Measurements from ENCODE around the gene SYNPR.

SYNPR gene

DNA sequence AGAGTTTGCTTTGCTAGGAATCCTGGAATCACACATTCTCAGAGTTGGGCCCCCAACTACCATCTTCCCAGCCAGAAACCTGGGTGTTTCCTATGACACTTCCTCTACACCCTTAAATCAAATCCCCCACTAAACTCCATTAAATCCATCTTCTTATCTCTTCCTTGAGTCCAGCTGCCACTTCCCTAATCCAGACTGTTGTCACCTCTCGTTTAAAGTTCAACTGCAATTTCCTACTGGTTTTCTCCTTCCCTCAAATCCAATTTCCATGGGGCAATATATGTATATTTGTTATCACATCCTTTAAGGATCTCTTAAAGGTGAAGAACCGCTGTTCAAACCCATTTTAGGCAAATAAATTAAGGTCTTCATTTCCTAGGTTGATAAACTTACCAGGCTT lies 300.8 kb downstream of the SYNPR start:
- no peaks in the 10 kb centered on the region for H3K9me3 ChIP-seq
- no peaks in the 10 kb centered on the region for H3K4me1 ChIP-seq
- DNase-seq (ENCODE audit: low spot score in 2 of 2) = no peak
- in situ Hi-C loops (cut with MboI; ENCODE audit: low sequenced_read_pairs) = no loop called here
- no peaks in the 10 kb centered on the region for H3K27me3 ChIP-seq (ENCODE audit: low read depth)
- no peaks in the 10 kb centered on the region for H3K36me3 ChIP-seq (replicated peaks)
- H3K4me3 ChIP-seq = no peak overlapping the region

DNA sequence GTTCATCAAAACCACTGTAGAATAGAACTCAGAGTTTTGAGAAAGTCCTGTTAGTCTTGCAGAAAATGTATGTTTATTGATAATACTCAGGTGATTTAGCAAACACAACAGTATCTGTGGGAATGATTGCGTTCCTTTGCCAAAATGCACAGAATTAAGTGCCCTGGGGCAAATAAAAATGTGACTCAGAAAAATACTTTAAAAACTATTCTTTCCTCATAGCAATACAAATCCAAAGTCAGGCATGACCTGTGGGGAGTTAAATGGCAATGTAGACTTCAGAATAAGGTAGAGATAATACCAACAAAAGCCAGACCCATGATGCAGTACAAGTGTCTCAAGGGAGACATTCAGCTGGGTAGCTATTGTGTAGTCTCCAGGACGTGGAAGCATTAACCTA lies 302.0 kb downstream of the SYNPR start:
- Histone ChIP-seq H3K4me1 (no peaks in the 10 kb centered on the region), H3K27me3 (ENCODE audit: low read depth) (no peaks in the 10 kb centered on the region), H3K4me3 (no peak overlapping the region), H3K36me3 (replicated peaks) (no peaks in the 10 kb centered on the region), H3K9me3 (no peaks in the 10 kb centered on the region)
- DNase-seq (ENCODE audit: low spot score in 2 of 2) = no peak
- in situ Hi-C loops (cut with MboI; ENCODE audit: low sequenced_read_pairs) = no loop called here

DNA sequence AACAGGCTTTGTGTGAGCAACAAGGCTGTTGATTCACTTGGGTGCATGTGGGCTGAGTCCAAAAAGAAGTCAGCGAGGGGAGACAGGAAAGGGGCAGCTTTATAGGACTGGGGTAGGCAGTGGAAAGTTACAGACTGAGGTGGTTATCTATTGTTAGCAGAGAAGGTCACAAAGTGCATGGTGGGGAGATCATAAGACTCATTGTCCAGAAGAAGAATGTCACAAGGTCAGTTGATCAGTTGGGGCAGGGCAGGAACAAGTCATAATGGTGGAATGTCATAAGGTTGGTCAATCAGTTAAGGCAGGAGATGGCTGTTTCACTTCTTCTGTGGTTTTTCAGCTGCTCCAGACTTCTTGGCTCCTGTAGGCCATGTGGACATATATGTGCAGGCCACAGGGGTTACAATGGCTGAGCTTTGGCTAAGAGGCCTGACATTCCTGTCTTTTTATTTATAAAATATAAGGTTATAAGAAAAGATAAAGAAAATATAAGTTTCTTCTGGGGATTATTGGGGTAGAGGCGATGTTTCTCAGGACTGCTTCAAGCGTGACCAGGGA lies 304.9 kb downstream of the SYNPR start:
- Histone ChIP-seq H3K9me3 (no peaks in the 10 kb centered on the region), H3K4me3 (no peak overlapping the region), H3K4me1 (no peaks in the 10 kb centered on the region), H3K27me3 (ENCODE audit: low read depth) (no peaks in the 10 kb centered on the region), H3K36me3 (replicated peaks) (no peaks in the 10 kb centered on the region)
- no peak for DNase-seq (ENCODE audit: low spot score in 2 of 2)
- in situ Hi-C loops (cut with MboI; ENCODE audit: low sequenced_read_pairs) = no loop called here

DNA sequence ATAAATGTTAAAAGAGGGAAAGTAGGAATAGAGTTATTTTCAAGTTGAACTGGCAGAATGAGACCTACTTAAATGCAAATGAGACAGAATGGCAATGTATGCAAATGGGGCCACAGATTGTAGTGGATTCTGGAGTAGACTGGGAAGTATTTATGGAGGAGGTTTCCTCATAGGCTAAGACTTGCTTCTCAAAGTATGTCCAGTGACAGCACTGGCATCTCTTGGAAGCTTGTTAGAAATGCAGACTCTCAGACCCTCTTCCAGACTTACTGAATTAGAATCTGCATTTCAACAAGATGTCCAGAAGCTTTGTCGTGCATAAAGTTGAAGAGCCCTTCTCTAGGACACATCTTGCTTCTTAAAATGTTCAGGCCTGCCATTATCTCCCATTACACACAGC lies 306.6 kb downstream of the SYNPR start:
- H3K4me3 ChIP-seq = no peak overlapping the region

DNA sequence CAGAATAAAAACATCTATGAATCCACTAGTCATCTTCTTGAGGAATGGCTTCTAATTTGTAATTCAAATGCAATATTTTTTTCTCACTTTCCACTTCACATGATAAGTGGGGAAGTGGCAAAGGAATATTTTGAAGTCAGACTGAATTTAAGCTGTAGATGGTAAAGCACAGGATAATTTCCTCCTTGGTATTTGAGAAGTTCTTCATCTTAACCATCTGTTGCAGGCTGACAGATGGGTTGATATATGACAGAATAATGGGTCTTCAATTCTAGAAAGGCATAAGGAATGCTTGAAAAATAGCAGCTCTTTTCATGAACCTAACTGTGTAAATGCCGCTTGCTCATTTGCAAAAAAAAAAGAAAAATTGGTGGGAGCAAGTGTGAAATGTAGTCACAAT lies 307.8 kb downstream of the SYNPR start:
- no peaks in the 10 kb centered on the region for H3K27me3 ChIP-seq (ENCODE audit: low read depth)
- in situ Hi-C loops (cut with MboI; ENCODE audit: low sequenced_read_pairs) = no loop called here

More for the DNA sequence above, 306.6 kb downstream of the SYNPR start:
- Histone ChIP-seq H3K9me3 (no peaks in the 10 kb centered on the region), H3K27me3 (ENCODE audit: low read depth) (no peaks in the 10 kb centered on the region), H3K4me1 (no peaks in the 10 kb centered on the region), H3K36me3 (replicated peaks) (no peaks in the 10 kb centered on the region)
- DNase-seq (ENCODE audit: low spot score in 2 of 2) = no peak
- in situ Hi-C loops (cut with MboI; ENCODE audit: low sequenced_read_pairs) = no loop called here

DNA sequence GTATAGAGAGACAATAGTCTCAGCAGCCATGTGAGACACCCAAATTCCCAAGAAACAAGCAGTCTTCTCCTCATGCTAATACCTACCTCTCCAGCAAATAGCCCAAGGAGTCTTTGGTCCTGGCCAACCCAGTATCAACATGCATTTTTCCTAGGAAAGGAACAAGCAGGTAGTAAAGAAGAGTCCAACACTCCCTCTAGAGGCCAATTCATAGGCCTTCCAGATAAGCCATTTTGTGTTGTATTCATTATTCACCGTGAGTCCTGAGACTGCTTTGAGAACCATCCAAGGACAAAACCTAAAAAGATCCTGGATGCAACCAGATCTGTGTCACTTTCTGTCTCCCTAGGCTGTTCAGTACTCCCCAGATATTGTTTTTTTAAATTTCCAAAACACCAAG lies 310.8 kb downstream of the SYNPR start:
- no peak for DNase-seq (ENCODE audit: low spot score in 2 of 2)
- in situ Hi-C loops (cut with MboI; ENCODE audit: low sequenced_read_pairs) = no loop called here
- H3K4me3 ChIP-seq = no peak overlapping the region
- H3K27me3 ChIP-seq (ENCODE audit: low read depth) = no peaks in the 10 kb centered on the region
- no peaks in the 10 kb centered on the region for H3K9me3 ChIP-seq
- H3K4me1 ChIP-seq = no peaks in the 10 kb centered on the region
- H3K36me3 ChIP-seq (replicated peaks) = no peaks in the 10 kb centered on the region

More for the DNA sequence above, 307.8 kb downstream of the SYNPR start:
- Histone ChIP-seq H3K9me3 (no peaks in the 10 kb centered on the region), H3K4me1 (no peaks in the 10 kb centered on the region), H3K36me3 (replicated peaks) (no peaks in the 10 kb centered on the region), H3K4me3 (no peak overlapping the region)
- DNase-seq (ENCODE audit: low spot score in 2 of 2) = no peak

DNA sequence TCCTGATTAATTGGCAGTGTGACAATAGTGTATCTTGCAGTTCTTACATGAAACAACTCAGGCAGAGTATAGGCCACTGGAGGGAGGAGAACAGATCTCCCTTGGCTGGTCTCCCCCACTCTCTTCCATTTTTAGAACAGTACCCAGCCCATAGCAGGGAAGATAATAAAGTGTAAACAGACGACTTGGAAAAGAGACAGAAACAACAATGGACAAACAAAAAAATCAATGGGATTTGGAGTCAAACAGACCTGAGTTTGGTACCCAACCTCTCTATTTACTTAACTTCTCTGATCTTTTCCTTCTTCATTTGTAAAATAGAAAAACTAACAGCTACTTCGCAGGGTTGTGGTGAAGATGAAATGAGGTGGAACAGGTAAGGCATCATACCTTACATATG lies 315.7 kb downstream of the SYNPR start:
- in situ Hi-C loops (cut with MboI; ENCODE audit: low sequenced_read_pairs) = no loop called here
- Histone ChIP-seq H3K4me3 (no peak overlapping the region), H3K36me3 (replicated peaks) (no peaks in the 10 kb centered on the region), H3K27me3 (ENCODE audit: low read depth) (no peaks in the 10 kb centered on the region), H3K9me3 (no peaks in the 10 kb centered on the region), H3K4me1 (no peaks in the 10 kb centered on the region)
- no peak for DNase-seq (ENCODE audit: low spot score in 2 of 2)

DNA sequence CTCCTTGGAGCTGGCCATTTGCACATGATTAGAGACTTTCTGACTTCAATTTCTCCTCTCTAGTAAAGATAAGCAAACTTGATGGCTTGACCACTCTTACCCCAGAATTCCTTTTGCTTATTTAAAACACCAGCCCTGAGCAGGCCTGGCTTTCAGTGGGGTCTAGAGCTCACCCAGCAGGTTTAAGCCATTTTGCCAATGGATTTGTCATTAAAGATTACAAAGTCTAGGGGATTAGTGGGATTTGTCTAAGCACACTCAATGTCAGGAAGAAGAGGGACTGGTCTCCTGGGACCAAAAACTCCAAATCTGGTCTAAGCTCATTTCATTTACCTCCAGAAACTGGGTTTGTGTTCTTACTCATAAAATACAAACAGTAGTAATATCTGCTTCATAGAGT lies 317.1 kb downstream of the SYNPR start:
- no peaks in the 10 kb centered on the region for H3K4me1 ChIP-seq
- DNase-seq (ENCODE audit: low spot score in 2 of 2) = no peak
- H3K27me3 ChIP-seq (ENCODE audit: low read depth) = no peaks in the 10 kb centered on the region
- no peaks in the 10 kb centered on the region for H3K36me3 ChIP-seq (replicated peaks)
- H3K9me3 ChIP-seq = no peaks in the 10 kb centered on the region
- H3K4me3 ChIP-seq = no peak overlapping the region
- in situ Hi-C loops (cut with MboI; ENCODE audit: low sequenced_read_pairs) = no loop called here

DNA sequence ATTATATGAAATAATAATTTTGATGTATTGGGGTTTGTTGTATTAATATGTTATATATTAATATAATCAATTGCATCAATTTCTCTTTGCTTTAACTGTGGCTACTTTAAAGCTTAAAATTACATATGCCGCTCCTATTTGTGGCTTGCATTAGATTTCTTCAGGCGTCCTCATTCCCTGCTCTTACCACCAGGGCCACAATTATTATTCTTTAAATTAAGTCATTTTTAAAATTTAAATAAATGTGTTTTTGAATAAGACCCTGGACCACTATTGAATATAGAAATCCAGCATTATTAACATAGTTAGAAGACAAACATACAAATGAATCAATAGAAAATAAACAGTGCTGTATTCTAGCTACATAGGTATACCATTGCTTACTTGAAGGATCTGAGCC lies 318.9 kb downstream of the SYNPR start:
- in situ Hi-C loops (cut with MboI; ENCODE audit: low sequenced_read_pairs) = no loop called here

DNA sequence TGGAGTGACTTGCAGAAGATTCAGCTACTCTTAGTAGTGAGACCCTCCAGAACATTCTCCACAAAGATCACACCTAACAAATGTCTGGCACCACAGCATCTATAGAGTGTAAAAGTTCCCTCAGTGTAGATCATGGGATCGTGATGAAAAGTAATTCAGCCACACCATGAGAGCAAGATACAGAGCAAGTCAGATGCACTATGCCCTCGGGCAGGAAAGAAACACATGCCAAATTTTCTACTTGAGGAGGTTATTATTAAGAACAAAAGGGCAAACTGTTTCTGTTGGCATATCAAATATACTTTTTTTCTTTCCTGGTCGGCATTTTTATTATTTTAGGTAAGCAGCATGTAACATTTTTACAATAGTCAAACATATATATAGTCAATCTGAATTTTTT lies 329.6 kb downstream of the SYNPR start:
- Histone ChIP-seq H3K36me3 (replicated peaks) (no peaks in the 10 kb centered on the region), H3K4me3 (no peak overlapping the region), H3K4me1 (no peaks in the 10 kb centered on the region), H3K27me3 (ENCODE audit: low read depth) (no peaks in the 10 kb centered on the region), H3K9me3 (no peaks in the 10 kb centered on the region)
- in situ Hi-C loops (cut with MboI; ENCODE audit: low sequenced_read_pairs) = no loop called here
- DNase-seq (ENCODE audit: low spot score in 2 of 2) = no peak

More for the DNA sequence above, 318.9 kb downstream of the SYNPR start:
- DNase-seq (ENCODE audit: low spot score in 2 of 2) = no peak
- no peaks in the 10 kb centered on the region for H3K4me1 ChIP-seq
- no peaks in the 10 kb centered on the region for H3K36me3 ChIP-seq (replicated peaks)
- no peak overlapping the region for H3K4me3 ChIP-seq
- H3K27me3 ChIP-seq (ENCODE audit: low read depth) = no peaks in the 10 kb centered on the region
- H3K9me3 ChIP-seq = no peaks in the 10 kb centered on the region

DNA sequence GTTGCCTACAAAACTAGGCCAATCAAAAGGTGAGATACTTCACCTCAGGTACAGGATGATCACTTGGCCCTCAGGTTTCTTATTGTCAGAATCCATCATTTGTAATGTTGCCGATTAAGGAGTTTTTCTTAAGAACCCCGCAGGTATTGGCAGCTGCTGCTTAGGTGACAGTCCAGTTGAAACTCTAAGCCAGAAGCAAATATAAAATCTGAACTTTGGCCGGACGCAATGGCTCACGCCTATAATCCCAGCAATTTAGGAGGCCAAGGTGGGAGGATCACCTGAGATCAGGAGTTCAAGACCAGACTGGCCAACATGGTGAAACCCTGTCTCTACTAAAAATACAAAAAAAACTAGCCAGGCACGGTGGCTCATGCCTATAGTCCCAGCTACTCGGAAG lies 331.3 kb downstream of the SYNPR start:
- in situ Hi-C loops (cut with MboI; ENCODE audit: low sequenced_read_pairs) = no loop called here
- no peak for DNase-seq (ENCODE audit: low spot score in 2 of 2)
- no peak overlapping the region for H3K4me3 ChIP-seq
- H3K9me3 ChIP-seq = no peaks in the 10 kb centered on the region
- H3K36me3 ChIP-seq (replicated peaks) = no peaks in the 10 kb centered on the region
- H3K4me1 ChIP-seq = no peaks in the 10 kb centered on the region
- H3K27me3 ChIP-seq (ENCODE audit: low read depth) = no peaks in the 10 kb centered on the region

DNA sequence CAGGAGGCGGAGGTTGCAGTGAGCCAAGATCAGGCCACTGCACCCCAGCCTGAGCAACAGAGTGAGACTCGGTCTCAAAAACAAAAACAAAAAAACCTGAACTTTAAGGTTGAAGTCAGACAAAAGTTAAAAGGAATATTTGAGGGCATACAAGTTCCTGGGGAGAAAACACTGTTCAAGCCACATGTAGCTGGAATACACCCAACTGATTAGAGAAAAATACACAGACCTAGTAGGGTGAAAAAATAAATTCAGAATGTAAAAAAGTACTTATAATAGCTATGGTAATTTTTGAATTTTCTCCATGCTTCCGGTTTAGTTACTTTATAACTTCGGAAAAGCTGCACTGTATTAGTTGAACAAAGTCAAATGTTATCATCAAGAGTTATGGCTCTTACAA lies 331.7 kb downstream of the SYNPR start:
- DNase-seq (ENCODE audit: low spot score in 2 of 2) = no peak
- Histone ChIP-seq H3K4me3 (no peak overlapping the region), H3K9me3 (no peaks in the 10 kb centered on the region), H3K36me3 (replicated peaks) (no peaks in the 10 kb centered on the region), H3K27me3 (ENCODE audit: low read depth) (no peaks in the 10 kb centered on the region), H3K4me1 (no peaks in the 10 kb centered on the region)
- in situ Hi-C loops (cut with MboI; ENCODE audit: low sequenced_read_pairs) = no loop called here

DNA sequence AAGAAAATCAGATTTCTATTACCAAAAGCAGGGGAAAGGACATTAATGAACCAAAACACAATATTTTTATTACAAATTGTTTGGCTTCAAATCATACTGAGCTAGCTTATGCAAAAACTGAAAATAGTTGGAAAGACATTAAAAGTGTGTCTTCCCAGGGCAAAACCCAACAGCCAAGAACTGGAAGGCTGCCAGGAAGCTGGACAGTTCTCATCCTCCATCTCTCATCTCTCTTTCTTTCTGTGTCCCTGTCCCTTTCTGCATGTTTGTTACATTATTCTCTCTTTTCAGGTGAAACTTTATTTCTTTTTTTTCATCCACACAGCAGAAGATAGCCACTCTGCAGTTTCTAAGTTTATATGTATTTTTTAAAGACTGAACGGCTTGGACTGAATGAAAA lies 333.3 kb downstream of the SYNPR start:
- Histone ChIP-seq H3K4me1 (no peaks in the 10 kb centered on the region), H3K36me3 (replicated peaks) (no peaks in the 10 kb centered on the region), H3K4me3 (no peak overlapping the region), H3K9me3 (no peaks in the 10 kb centered on the region), H3K27me3 (ENCODE audit: low read depth) (no peaks in the 10 kb centered on the region)
- in situ Hi-C loops (cut with MboI; ENCODE audit: low sequenced_read_pairs) = no loop called here
- no peak for DNase-seq (ENCODE audit: low spot score in 2 of 2)

DNA sequence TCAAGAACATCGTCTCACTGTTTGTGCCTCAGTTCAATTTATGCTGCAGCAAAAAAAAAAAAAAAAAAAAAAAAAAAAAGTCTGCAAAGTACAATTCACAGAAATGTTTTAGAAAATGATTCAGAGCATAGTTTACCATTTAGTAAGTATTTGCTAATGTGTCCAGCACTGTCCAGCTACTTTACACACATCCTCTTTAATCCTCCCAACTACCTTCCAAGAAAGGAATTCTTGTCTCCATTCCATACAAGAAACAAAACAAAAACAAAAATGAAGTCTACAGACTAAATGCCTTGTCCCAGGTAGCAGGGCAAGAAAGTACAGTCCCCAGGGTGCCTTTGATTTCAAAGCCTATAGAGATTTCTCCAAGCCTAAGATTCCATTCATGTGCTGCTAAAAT lies 335.5 kb downstream of the SYNPR start:
- Histone ChIP-seq H3K9me3 (no peaks in the 10 kb centered on the region), H3K4me3 (no peak overlapping the region), H3K4me1 (no peaks in the 10 kb centered on the region), H3K27me3 (ENCODE audit: low read depth) (no peaks in the 10 kb centered on the region), H3K36me3 (replicated peaks) (no peaks in the 10 kb centered on the region)
- DNase-seq (ENCODE audit: low spot score in 2 of 2) = no peak
- in situ Hi-C loops (cut with MboI; ENCODE audit: low sequenced_read_pairs) = no loop called here

DNA sequence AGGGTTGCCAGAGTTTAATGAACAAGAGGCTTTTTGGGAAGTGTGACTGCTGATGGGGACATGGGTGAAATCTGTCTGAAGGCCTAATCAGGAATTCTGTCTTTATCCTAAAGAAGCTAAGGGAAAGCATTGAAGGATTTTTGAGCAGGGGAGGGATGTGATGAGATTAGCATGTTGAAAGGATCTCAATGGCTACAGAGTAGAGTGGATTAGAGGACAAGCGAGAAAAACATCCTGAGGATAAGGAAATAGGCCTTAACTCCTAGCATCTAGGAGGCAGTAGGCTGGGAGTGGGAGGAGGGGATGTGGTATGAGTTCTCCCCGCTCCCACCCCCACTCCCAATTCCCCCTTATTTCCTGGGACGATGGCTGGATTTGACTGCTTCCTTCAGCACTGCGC lies 339.3 kb downstream of the SYNPR start:
- in situ Hi-C loops (cut with MboI; ENCODE audit: low sequenced_read_pairs) = no loop called here
- Histone ChIP-seq H3K9me3 (no peaks in the 10 kb centered on the region), H3K36me3 (replicated peaks) (no peaks in the 10 kb centered on the region), H3K4me1 (no peaks in the 10 kb centered on the region), H3K4me3 (no peak overlapping the region), H3K27me3 (ENCODE audit: low read depth) (no peaks in the 10 kb centered on the region)
- DNase-seq (ENCODE audit: low spot score in 2 of 2) = no peak
